ENCODE measurements around the gene RNASEH1.

DNA sequence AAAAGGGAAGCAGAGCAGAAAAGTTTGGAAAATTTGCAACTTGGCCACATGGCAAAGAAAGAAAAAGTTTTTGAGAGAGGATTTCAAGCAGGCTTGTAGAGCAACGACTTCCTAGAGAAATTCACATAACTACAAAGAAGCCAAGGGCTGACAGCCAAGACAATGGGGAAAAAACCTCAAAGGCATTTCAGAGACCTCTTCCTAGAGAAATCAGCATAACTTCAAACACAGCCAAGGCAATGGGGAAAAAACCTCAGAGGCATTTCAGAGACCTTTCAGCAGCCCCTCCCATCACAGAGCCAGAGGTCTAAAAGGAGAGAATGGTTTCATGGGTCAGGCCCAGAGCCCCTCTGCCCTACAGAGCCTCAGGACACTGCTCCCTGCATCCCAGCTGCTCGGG lies 46.0 kb downstream of the RNASEH1 start:
- TF ChIP-seq CTCF (IDR thresholded peaks at IDR 0.05): no peak
- no peak for TF ChIP-seq POLR2A (IDR thresholded peaks at IDR 0.05)
